Measurements from ENCODE around the gene GSX2. TPM values are rescaled to one million over a fixed set of nuclear protein-coding genes. Genes with fewer than 3 reads are reported as not detected.
A peak's percentile ranks its signal among the peaks of the same experiment; 100 is the strongest.

Gene GSX2
- total and polyA plus RNA-seq, 2 of the 13 experiments (the other 11 are each of a cell fraction or from before 2014, with no cell fraction given) = not detected

DNA sequence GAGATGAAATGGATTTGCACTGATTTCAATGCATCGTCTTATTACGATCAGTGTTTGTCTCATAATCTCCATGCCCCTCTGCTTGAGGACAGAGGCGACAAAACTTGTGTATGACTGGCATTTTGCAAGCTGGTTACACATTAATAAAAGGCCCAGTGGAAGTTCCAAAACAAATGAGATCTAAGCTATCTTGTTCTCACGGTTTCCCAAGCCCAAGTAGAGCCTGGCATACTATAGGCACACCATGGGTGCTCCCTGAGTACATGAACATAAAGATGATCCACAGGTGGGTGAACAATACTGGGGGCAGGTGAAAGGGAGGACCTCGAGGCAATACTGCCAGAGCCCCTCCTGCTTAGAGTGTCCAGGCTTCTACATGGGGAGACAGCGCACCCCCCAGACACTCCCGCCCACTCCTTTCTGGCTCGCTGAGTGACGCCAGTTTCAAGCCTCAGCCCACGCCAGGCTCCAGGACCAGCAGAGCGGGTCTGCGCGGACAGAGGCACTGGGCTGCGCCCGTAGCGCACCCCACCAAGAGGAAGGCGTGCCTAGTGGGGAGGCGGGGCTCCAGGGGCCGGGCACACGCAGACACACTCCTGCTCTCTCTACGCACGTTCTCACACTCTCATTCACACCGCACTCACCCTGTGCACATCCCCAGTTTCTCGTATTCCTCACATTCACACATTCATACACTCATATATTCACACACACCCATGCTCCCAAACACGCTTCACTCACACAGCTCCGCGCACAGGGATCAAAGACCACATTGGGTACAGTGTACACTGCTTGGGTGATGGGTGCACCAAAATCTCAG is 8.9 kb upstream of the GSX2 start (continued):
- TF ChIP-seq, protein P1, sequence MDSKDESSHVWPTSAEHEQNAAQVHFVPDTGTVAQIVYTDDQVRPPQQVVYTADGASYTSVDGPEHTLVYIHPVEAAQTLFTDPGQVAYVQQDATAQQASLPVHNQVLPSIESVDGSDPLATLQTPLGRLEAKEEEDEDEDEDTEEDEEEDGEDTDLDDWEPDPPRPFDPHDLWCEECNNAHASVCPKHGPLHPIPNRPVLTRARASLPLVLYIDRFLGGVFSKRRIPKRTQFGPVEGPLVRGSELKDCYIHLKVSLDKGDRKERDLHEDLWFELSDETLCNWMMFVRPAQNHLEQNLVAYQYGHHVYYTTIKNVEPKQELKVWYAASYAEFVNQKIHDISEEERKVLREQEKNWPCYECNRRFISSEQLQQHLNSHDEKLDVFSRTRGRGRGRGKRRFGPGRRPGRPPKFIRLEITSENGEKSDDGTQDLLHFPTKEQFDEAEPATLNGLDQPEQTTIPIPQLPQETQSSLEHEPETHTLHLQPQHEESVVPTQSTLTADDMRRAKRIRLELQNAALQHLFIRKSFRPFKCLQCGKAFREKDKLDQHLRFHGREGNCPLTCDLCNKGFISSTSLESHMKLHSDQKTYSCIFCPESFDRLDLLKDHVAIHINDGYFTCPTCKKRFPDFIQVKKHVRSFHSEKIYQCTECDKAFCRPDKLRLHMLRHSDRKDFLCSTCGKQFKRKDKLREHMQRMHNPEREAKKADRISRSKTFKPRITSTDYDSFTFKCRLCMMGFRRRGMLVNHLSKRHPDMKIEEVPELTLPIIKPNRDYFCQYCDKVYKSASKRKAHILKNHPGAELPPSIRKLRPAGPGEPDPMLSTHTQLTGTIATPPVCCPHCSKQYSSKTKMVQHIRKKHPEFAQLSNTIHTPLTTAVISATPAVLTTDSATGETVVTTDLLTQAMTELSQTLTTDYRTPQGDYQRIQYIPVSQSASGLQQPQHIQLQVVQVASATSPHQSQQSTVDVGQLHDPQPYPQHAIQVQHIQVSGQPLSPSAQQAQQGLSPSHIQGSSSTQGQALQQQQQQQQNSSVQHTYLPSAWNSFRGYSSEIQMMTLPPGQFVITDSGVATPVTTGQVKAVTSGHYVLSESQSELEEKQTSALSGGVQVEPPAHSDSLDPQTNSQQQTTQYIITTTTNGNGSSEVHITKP (CRISPR knock-in tag; IDR thresholded peaks at IDR 0.05; ENCODE audit: low read depth) = no peak
- TF ChIP-seq, protein P2, sequence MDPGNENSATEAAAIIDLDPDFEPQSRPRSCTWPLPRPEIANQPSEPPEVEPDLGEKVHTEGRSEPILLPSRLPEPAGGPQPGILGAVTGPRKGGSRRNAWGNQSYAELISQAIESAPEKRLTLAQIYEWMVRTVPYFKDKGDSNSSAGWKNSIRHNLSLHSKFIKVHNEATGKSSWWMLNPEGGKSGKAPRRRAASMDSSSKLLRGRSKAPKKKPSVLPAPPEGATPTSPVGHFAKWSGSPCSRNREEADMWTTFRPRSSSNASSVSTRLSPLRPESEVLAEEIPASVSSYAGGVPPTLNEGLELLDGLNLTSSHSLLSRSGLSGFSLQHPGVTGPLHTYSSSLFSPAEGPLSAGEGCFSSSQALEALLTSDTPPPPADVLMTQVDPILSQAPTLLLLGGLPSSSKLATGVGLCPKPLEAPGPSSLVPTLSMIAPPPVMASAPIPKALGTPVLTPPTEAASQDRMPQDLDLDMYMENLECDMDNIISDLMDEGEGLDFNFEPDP (CRISPR knock-in tag; conservative IDR thresholded peaks at IDR 0.05) = no peak
- TF ChIP-seq TBL1XR1 (IDR thresholded peaks at IDR 0.05; ENCODE audit: borderline replicate concordance, low read length, partially characterized antibody) (no peak), GATAD2A (CRISPR knock-in tag; IDR thresholded peaks at IDR 0.05) (no peak), ZNF468 (CRISPR knock-in tag; IDR thresholded peaks at IDR 0.05) (no peak), HMG20A (CRISPR knock-in tag; IDR thresholded peaks at IDR 0.05; ENCODE audit: borderline replicate concordance) (no peak), NONO (IDR thresholded peaks at IDR 0.05) (no peak), NONO (CRISPR knock-in tag; conservative IDR thresholded peaks at IDR 0.05) (peak; percentile 10; the same call in 1 of the 2 replicates), REXO4 (CRISPR knock-in tag; IDR thresholded peaks at IDR 0.05; ENCODE audit: borderline replicate concordance) (no peak), FOXJ3 (CRISPR knock-in tag; IDR thresholded peaks at IDR 0.05; ENCODE audit: borderline replicate concordance) (no peak), MTA3 (CRISPR knock-in tag; IDR thresholded peaks at IDR 0.05) (no peak), SIX4 (CRISPR knock-in tag; IDR thresholded peaks at IDR 0.05) (no peak), RAD21 (CRISPR knock-in tag; IDR thresholded peaks at IDR 0.05) (no peak), FOSL2 (CRISPR knock-in tag; IDR thresholded peaks at IDR 0.05) (no peak), ZSCAN12 (CRISPR knock-in tag; IDR thresholded peaks at IDR 0.05) (no peak)
- TF ChIP-seq, protein P3, sequence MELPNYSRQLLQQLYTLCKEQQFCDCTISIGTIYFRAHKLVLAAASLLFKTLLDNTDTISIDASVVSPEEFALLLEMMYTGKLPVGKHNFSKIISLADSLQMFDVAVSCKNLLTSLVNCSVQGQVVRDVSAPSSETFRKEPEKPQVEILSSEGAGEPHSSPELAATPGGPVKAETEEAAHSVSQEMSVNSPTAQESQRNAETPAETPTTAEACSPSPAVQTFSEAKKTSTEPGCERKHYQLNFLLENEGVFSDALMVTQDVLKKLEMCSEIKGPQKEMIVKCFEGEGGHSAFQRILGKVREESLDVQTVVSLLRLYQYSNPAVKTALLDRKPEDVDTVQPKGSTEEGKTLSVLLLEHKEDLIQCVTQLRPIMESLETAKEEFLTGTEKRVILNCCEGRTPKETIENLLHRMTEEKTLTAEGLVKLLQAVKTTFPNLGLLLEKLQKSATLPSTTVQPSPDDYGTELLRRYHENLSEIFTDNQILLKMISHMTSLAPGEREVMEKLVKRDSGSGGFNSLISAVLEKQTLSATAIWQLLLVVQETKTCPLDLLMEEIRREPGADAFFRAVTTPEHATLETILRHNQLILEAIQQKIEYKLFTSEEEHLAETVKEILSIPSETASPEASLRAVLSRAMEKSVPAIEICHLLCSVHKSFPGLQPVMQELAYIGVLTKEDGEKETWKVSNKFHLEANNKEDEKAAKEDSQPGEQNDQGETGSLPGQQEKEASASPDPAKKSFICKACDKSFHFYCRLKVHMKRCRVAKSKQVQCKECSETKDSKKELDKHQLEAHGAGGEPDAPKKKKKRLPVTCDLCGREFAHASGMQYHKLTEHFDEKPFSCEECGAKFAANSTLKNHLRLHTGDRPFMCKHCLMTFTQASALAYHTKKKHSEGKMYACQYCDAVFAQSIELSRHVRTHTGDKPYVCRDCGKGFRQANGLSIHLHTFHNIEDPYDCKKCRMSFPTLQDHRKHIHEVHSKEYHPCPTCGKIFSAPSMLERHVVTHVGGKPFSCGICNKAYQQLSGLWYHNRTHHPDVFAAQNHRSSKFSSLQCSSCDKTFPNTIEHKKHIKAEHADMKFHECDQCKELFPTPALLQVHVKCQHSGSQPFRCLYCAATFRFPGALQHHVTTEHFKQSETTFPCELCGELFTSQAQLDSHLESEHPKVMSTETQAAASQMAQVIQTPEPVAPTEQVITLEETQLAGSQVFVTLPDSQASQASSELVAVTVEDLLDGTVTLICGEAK (IDR thresholded peaks at IDR 0.05) = no peak
- TF ChIP-seq, protein P3 (CRISPR knock-in tag; IDR thresholded peaks at IDR 0.05) = no peak

Data from HepG2 (cell line).